Activated T-helper 2 cell treated with anti-CD3 and anti-CD28 coated beads, Interferon-gamma antibody, Interleukin-2, Interleukin-4, amounts not matched to agents 10 μg/mL and 5 μg/mL and 100 μg/mL, durations not matched to agents 14 hours and 24 hours and 36 hours (primary cell): ENCODE measurements around the gene NELFA. TPM values are rescaled to one million over a fixed set of nuclear protein-coding genes. Genes with fewer than 3 reads are reported as not detected.
"Not testable (repeated sequence)": the region's sequence is repeated elsewhere in the genome, so short reads cannot be mapped to it uniquely, and the experiment has no call there.

Experiments
- DNase-seq: peaks from one replicate; pipeline ENCODE4 v3.0.0; 2021; ENCODE audit warnings: low spot score
- H3K27ac Mint-ChIP-seq: one replicate; pipeline ENCODE4 v1.8.0; 2021; ENCODE audit warnings: mixed read lengths
- H3K27me3 Mint-ChIP-seq: one replicate; pipeline ENCODE4 v1.8.0; 2021; ENCODE audit warnings: low read depth, mixed read lengths
- H3K36me3 Mint-ChIP-seq: one replicate; pipeline ENCODE4 v1.8.0; 2021; ENCODE audit warnings: low read depth, mixed read lengths
- H3K4me1 Mint-ChIP-seq: one replicate; pipeline ENCODE4 v1.8.0; 2021; ENCODE audit warnings: low read depth, mixed read lengths
- H3K4me3 Mint-ChIP-seq: one replicate; pipeline ENCODE4 v1.8.0; 2021; ENCODE audit warnings: low read depth, mild to moderate bottlenecking, moderate library complexity, mixed read lengths
- H3K9me3 Mint-ChIP-seq: one replicate; pipeline ENCODE4 v1.8.0; 2021; ENCODE audit warnings: mixed read lengths
- intact Hi-C: fragments of 100-400 bp; cut with micrococcal nuclease; formaldehyde crosslinking; loops from one replicate; pipeline ENCODE4 v1.15.1; 2023
- total RNA-seq: library from RNA; stranded (reverse); gene quantifications from 2 replicates; pipeline ENCODE4 v1.2.3, GENCODE V29; 2022

NELFA gene
- total RNA-seq, 1 donor from 2014 or later, result 48.3 TPM

- Mint-ChIP-seq H3K27ac (no peak overlapping the region), H3K4me3 (no peak overlapping the region), H3K9me3 (peaks cover 52% of the 10 kb centered on the region), H3K36me3 (peaks cover 78% of the 10 kb centered on the region), H3K27me3 (no peaks in the 10 kb centered on the region), H3K4me1 (peaks cover 12% of the 10 kb centered on the region)
- DNase-seq, result no peak
- intact Hi-C loops, result no loop called here
Measured at GRCh38 chr4:1998296-1998695, 10.5 kb downstream of the NELFA start.

- Mint-ChIP-seq H3K27me3 (no peaks in the 10 kb centered on the region), H3K9me3 (peaks cover 52% of the 10 kb centered on the region), H3K4me3 (no peak overlapping the region), H3K36me3 (peaks cover 72% of the 10 kb centered on the region), H3K27ac (no peak overlapping the region), H3K4me1 (peaks cover 6% of the 10 kb centered on the region)
- no peak for DNase-seq
- intact Hi-C loops, result no loop called here
Measured at GRCh38 chr4:1997712-1998111, 11.1 kb downstream of the NELFA start.

GRCh38 chr4:1996866-1997611, 11.7 kb downstream of the NELFA start:
- H3K27ac Mint-ChIP-seq, result no peak overlapping the region
- no peak overlapping the region for H3K4me3 Mint-ChIP-seq
- intact Hi-C loops, result no loop called here
- DNase-seq, result no peak
- no peaks in the 10 kb centered on the region for H3K27me3 Mint-ChIP-seq
- H3K9me3 Mint-ChIP-seq, result peaks cover 52% of the 10 kb centered on the region
- H3K4me1 Mint-ChIP-seq, result peaks cover 2% of the 10 kb centered on the region
- peaks cover 65% of the 10 kb centered on the region for H3K36me3 Mint-ChIP-seq

- no peak for DNase-seq
- Mint-ChIP-seq H3K27ac (no peak overlapping the region), H3K27me3 (no peaks in the 10 kb centered on the region), H3K4me1 (peaks cover 2% of the 10 kb centered on the region), H3K36me3 (peaks cover 55% of the 10 kb centered on the region), H3K9me3 (peaks cover 38% of the 10 kb centered on the region), H3K4me3 (no peak overlapping the region)
- intact Hi-C loops, result no loop called here
Measured at GRCh38 chr4:1994938-1995337, 13.8 kb downstream of the NELFA start.

- H3K27ac Mint-ChIP-seq, H3K4me3 Mint-ChIP-seq, H3K4me1 Mint-ChIP-seq, H3K27me3 Mint-ChIP-seq, DNase-seq, intact Hi-C loops: not testable (repeated sequence)
- H3K36me3 Mint-ChIP-seq, result peaks cover 51% of the 10 kb centered on the region
- H3K9me3 Mint-ChIP-seq, result peaks cover 28% of the 10 kb centered on the region
Measured at GRCh38 chr4:1993718-1994516, 14.9 kb downstream of the NELFA start.

GRCh38 chr4:1993169-1993516, 15.6 kb downstream of the NELFA start:
- H3K36me3 Mint-ChIP-seq, result peaks cover 44% of the 10 kb centered on the region
- peaks cover 2% of the 10 kb centered on the region for H3K4me1 Mint-ChIP-seq
- DNase-seq, result no peak
- no peaks in the 10 kb centered on the region for H3K27me3 Mint-ChIP-seq
- H3K4me3 Mint-ChIP-seq, result no peak overlapping the region
- intact Hi-C loops, result no loop called here
- H3K9me3 Mint-ChIP-seq, result peaks cover 20% of the 10 kb centered on the region
- H3K27ac Mint-ChIP-seq, result no peak overlapping the region

- no peak for DNase-seq
- peaks cover 2% of the 10 kb centered on the region for H3K4me1 Mint-ChIP-seq
- peaks cover 44% of the 10 kb centered on the region for H3K36me3 Mint-ChIP-seq
- H3K4me3 Mint-ChIP-seq, result no peak overlapping the region
- H3K27me3 Mint-ChIP-seq, result no peaks in the 10 kb centered on the region
- no peak overlapping the region for H3K27ac Mint-ChIP-seq
- peaks cover 15% of the 10 kb centered on the region for H3K9me3 Mint-ChIP-seq
- intact Hi-C loops, result no loop called here
Measured at GRCh38 chr4:1992468-1993168, 16.2 kb downstream of the NELFA start.

- H3K36me3 Mint-ChIP-seq, result peaks cover 38% of the 10 kb centered on the region
- H3K4me3 Mint-ChIP-seq, result no peak overlapping the region
- DNase-seq, result no peak
- intact Hi-C loops, result no loop called here
- no peak overlapping the region for H3K27ac Mint-ChIP-seq
- peaks cover 7% of the 10 kb centered on the region for H3K9me3 Mint-ChIP-seq
- no peaks in the 10 kb centered on the region for H3K4me1 Mint-ChIP-seq
- H3K27me3 Mint-ChIP-seq, result no peaks in the 10 kb centered on the region
Measured at GRCh38 chr4:1991596-1992434, 17.0 kb downstream of the NELFA start.

- intact Hi-C loops, result no loop called here
- Mint-ChIP-seq H3K27ac (no peak overlapping the region), H3K4me3 (no peak overlapping the region), H3K9me3 (peaks cover 2% of the 10 kb centered on the region), H3K36me3 (peaks cover 35% of the 10 kb centered on the region), H3K4me1 (no peaks in the 10 kb centered on the region), H3K27me3 (no peaks in the 10 kb centered on the region)
- DNase-seq, result no peak
Measured at GRCh38 chr4:1991087-1991486, 17.7 kb downstream of the NELFA start.

- intact Hi-C loops, result no loop called here
- H3K9me3 Mint-ChIP-seq, result no peaks in the 10 kb centered on the region
- no peak for DNase-seq
- H3K27ac Mint-ChIP-seq, result no peak overlapping the region
- no peaks in the 10 kb centered on the region for H3K4me1 Mint-ChIP-seq
- H3K27me3 Mint-ChIP-seq, result no peaks in the 10 kb centered on the region
- H3K36me3 Mint-ChIP-seq, result peaks cover 31% of the 10 kb centered on the region
- H3K4me3 Mint-ChIP-seq, result no peak overlapping the region
Measured at GRCh38 chr4:1990676-1991075, 18.1 kb downstream of the NELFA start.

GRCh38 chr4:1990348-1990645, 18.5 kb downstream of the NELFA start:
- Mint-ChIP-seq H3K4me3 (no peak overlapping the region), H3K27me3 (no peaks in the 10 kb centered on the region), H3K36me3 (peaks cover 28% of the 10 kb centered on the region), H3K4me1 (no peaks in the 10 kb centered on the region), H3K27ac (no peak overlapping the region), H3K9me3 (no peaks in the 10 kb centered on the region)
- intact Hi-C loops, result no loop called here
- no peak for DNase-seq

GRCh38 chr4:1989533-1990347, 19.0 kb downstream of the NELFA start:
- Mint-ChIP-seq H3K36me3 (peaks cover 24% of the 10 kb centered on the region), H3K9me3 (no peaks in the 10 kb centered on the region), H3K4me1 (no peaks in the 10 kb centered on the region), H3K4me3 (no peak overlapping the region), H3K27me3 (no peaks in the 10 kb centered on the region), H3K27ac (no peak overlapping the region)
- intact Hi-C loops, result no loop called here
- DNase-seq, result no peak
